Adrenal gland (tissue), 12 donors: Measurements from ENCODE around the gene USB1. TPM values are rescaled to one million over a fixed set of nuclear protein-coding genes. Genes with fewer than 3 reads are reported as not detected.
"Not testable (repeated sequence)": the region's sequence is repeated elsewhere in the genome, so short reads cannot be mapped to it uniquely, and the experiment has no call there.

Experiments
- DNase-seq, 7 donors: peaks; one replicate each; pipeline ENCODE4 v3.0.0-alpha.2; 2019 to 2020
- H3K27ac ChIP-seq, 5 donors: fragments of 200-600 bp; sonication (generic) in 4 of 5; 1 replicate in 3 of 5; 2 replicates in 2 of 5; pipeline versions ENCODE4 v1.5.1 to v1.8.0; 2016 to 2020; ENCODE audit warnings: mild to moderate bottlenecking in 1 of 5
- H3K27me3 ChIP-seq: fragments of 200-600 bp; 2 replicates; pipeline ENCODE4 v1.8.0; 2021
- H3K36me3 ChIP-seq, 2 donors: fragments of 200-600 bp; replicated peaks in 1 of 2; 1 replicate in 1 of 2; 2 replicates in 1 of 2; pipeline versions ENCODE4 v1.5.1 to v1.8.0; 2018 to 2022
- H3K4me1 ChIP-seq, 2 donors: fragments of 200-600 bp; replicated peaks in 1 of 2; 1 replicate in 1 of 2; 2 replicates in 1 of 2; pipeline versions ENCODE4 v1.5.1 to v1.8.0; 2018 to 2021
- H3K4me3 ChIP-seq, 4 donors: fragments of 200-600 bp; sonication (generic) in 3 of 4; one replicate each; pipeline ENCODE4 v1.5.1; 2016 to 2018
- H3K9me3 ChIP-seq, 3 donors: fragments of 200-600 bp; sonication (generic) in 1 of 3; replicated peaks in 1 of 3; 1 replicate in 2 of 3; 2 replicates in 1 of 3; pipeline versions ENCODE4 v1.5.1 to v1.8.0; 2016 to 2021
- CTCF ChIP-seq, 6 experiments: fragments of 450-650 bp in 4 of 6; fragments of 200-600 bp in 2 of 6; sonication (generic) in 1 of 6; IDR thresholded peaks; 1 replicate in 5 of 6; 2 replicates in 1 of 6; pipeline versions ENCODE4 v1.5.1 to v1.8.0; 2016 to 2021; ENCODE audit warnings: antibody characterized with exemption in 6 of 6, mild to moderate bottlenecking in 2 of 6, moderate library complexity in 1 of 6
- POLR2A ChIP-seq, 2 donors: fragments of 450-650 bp; IDR thresholded peaks; one replicate each; pipeline ENCODE4 v1.6.1; 2017; ENCODE audit warnings: antibody characterized with exemption in 2 of 2, mild to moderate bottlenecking in 2 of 2, moderate library complexity in 1 of 2
- WGBS, 4 donors: extraction: QIAGEN DNeasy Blood & Tissue Kit in 2 of 4; methylation state at CpG; one replicate each; pipeline versions ENCODE4 v1.1.5 to v1.1.7; 2013 to 2017; 5-methylcytosine and 5-hydroxymethylcytosine counted together
- intact Hi-C, 2 donors: fragments of 100-400 bp; cut with DNase I; formaldehyde crosslinking; loops; one replicate each; pipeline versions ENCODE4 v1.14.1 to v1.15.0; 2022 to 2023
- polyA plus RNA-seq, 3 donors: library from polyadenylated mRNA; stranded (reverse); fragments of 200-250 nt in 2 of 3; fragments of 350-450 nt in 1 of 3; fragmentation: Illumina TruSeq in 1 of 3; extraction: RNeasy Lipid Tissue Mini Kit (QIAGEN cat#74804) in 1 of 3; gene quantifications; one replicate each; pipeline ENCODE4 v1.2.3, GENCODE V29; 2013 to 2014
- total RNA-seq, 9 donors: library from RNA; depleted of rRNA in 4 of 9; stranded (reverse); fragments of >200 nt in 4 of 9; fragments of 120-200 nt in 1 of 9; fragmentation: NEBNext Ultra II Directional in 1 of 9; extraction: Animal tissue kit (Norgen Biotek cat#: 25700) in 1 of 9; gene quantifications; one replicate each; pipeline versions ENCODE4 v1.1.0 to v1.2.4, GENCODE V29; 2013 to 2023
- donor health status: healthy with polysubstance abuse.
- donor health status: Bipolar disorder and iron deficiency.
- donor health status: DM: yes; HTN: yes; CAD: no.
- donor health status: DM: no; HTN: no; CAD: no.
- donor health status: DM: no; HTN: no; CAD: no.
- donor health status: DM: yes; HTN: yes; CAD: no.

USB1 gene
- total and polyA plus RNA-seq, 12 donors, result 26.9 to 273 (median 48.3) TPM

GRCh38 chr16:57976331-57976796 is 24.8 kb upstream of the USB1 start:
- H3K27me3 ChIP-seq, result no peaks in the 10 kb centered on the region
- H3K4me1 ChIP-seq, result no peaks in the 10 kb centered on the region
- no peaks in the 10 kb centered on the region for H3K36me3 ChIP-seq
- H3K27ac ChIP-seq, result no peak overlapping the region
- DNase-seq, result no peak
- no peak overlapping the region for H3K4me3 ChIP-seq
- 71 to 82% (median 76%) methylated on average over 2 of the region's 2 CpGs for WGBS, 4 donors
- TF ChIP-seq CTCF (IDR thresholded peaks at IDR 0.05), result no peak
- TF ChIP-seq POLR2A (IDR thresholded peaks at IDR 0.05), result no peak
- intact Hi-C loops, result no loop called here
- H3K9me3 ChIP-seq, result no peaks in the 10 kb centered on the region

- intact Hi-C loops, result no loop called here
- no peak for TF ChIP-seq CTCF (IDR thresholded peaks at IDR 0.05)
- 81 to 89% (median 84%) methylated on average over 3 to 12 of the region's 12 CpGs for WGBS, 4 donors
Measured at GRCh38 chr16:57977418-57978069, 23.7 kb upstream of the USB1 start.

GRCh38 chr16:57978070-57978465 is 23.1 kb upstream of the USB1 start:
- H3K27ac ChIP-seq, H3K9me3 ChIP-seq, H3K36me3 ChIP-seq, H3K27me3 ChIP-seq, H3K4me3 ChIP-seq, intact Hi-C loops, H3K4me1 ChIP-seq, DNase-seq: not testable (repeated sequence)
- WGBS, 4 donors, result 82 to 100% (median 98%) methylated on average over 2 of the region's 2 CpGs

More at GRCh38 chr16:57977418-57978069, 23.7 kb upstream of the USB1 start:
- Histone ChIP-seq H3K4me1 (no peaks in the 10 kb centered on the region), H3K27ac (no peak overlapping the region), H3K27me3 (no peaks in the 10 kb centered on the region), H3K36me3 (no peaks in the 10 kb centered on the region), H3K4me3 (no peak overlapping the region), H3K9me3 (no peaks in the 10 kb centered on the region)
- no peak for DNase-seq

GRCh38 chr16:57979006-57979585 is 22.1 kb upstream of the USB1 start:
- Histone ChIP-seq H3K27ac (no peak overlapping the region), H3K9me3 (no peaks in the 10 kb centered on the region), H3K27me3 (no peaks in the 10 kb centered on the region), H3K4me3 (no peak overlapping the region), H3K4me1 (no peaks in the 10 kb centered on the region), H3K36me3 (no peaks in the 10 kb centered on the region)
- WGBS, 4 donors, result 88 to 92% (median 89%) methylated on average over 11 of the region's 11 CpGs
- no peak for DNase-seq
- intact Hi-C loops, result no loop called here
- TF ChIP-seq POLR2A (IDR thresholded peaks at IDR 0.05), result no peak
- no peak for TF ChIP-seq CTCF (IDR thresholded peaks at IDR 0.05)

GRCh38 chr16:57981636-57982035 is 19.6 kb upstream of the USB1 start:
- H3K4me3 ChIP-seq, result no peak overlapping the region
- DNase-seq, result no peak
- 84 to 95% (median 90%) methylated on average over 5 to 7 of the region's 7 CpGs for WGBS, 4 donors
- no peaks in the 10 kb centered on the region for H3K36me3 ChIP-seq
- TF ChIP-seq POLR2A (IDR thresholded peaks at IDR 0.05) (no peak), CTCF (IDR thresholded peaks at IDR 0.05) (no peak)
- H3K9me3 ChIP-seq, result no peaks in the 10 kb centered on the region
- peaks cover 6 to 15% of the 10 kb centered on the region in 2 donors for H3K4me1 ChIP-seq
- H3K27ac ChIP-seq, result no peak overlapping the region
- intact Hi-C loops, result no loop called here
- H3K27me3 ChIP-seq, result no peaks in the 10 kb centered on the region
